T-helper 1 cell treated with Interleukin-12 subunit alpha and Interleukin-12 subunit beta and Interleukin-4 antibody, amounts not matched to agents 30 μg/mL and 1 μg/mL, for 36 hours (primary cell): Measurements from ENCODE around the gene CDKL2.
A peak's percentile ranks its signal among the peaks of the same experiment; 100 is the strongest.
"Not testable (repeated sequence)": the region's sequence is repeated elsewhere in the genome, so short reads cannot be mapped to it uniquely, and the experiment has no call there.

Experiments used
- H3K27ac Mint-ChIP-seq: one replicate; pipeline ENCODE4 v1.8.0; 2021; ENCODE audit warnings: mild to moderate bottlenecking, mixed read lengths
- H3K27me3 Mint-ChIP-seq: one replicate; pipeline ENCODE4 v1.8.0; 2021; ENCODE audit warnings: low read depth, mixed read lengths
- H3K36me3 Mint-ChIP-seq: one replicate; pipeline ENCODE4 v1.8.0; 2021; ENCODE audit warnings: low read depth, mixed read lengths
- H3K4me1 Mint-ChIP-seq: one replicate; pipeline ENCODE4 v1.8.0; 2021; ENCODE audit warnings: low read depth, mixed read lengths
- H3K4me3 Mint-ChIP-seq: one replicate; pipeline ENCODE4 v1.8.0; 2021; ENCODE audit warnings: mild to moderate bottlenecking, moderate library complexity, mixed read lengths
- H3K9me3 Mint-ChIP-seq: one replicate; pipeline ENCODE4 v1.8.0; 2021; ENCODE audit warnings: mixed read lengths

CDKL2 gene

DNA sequence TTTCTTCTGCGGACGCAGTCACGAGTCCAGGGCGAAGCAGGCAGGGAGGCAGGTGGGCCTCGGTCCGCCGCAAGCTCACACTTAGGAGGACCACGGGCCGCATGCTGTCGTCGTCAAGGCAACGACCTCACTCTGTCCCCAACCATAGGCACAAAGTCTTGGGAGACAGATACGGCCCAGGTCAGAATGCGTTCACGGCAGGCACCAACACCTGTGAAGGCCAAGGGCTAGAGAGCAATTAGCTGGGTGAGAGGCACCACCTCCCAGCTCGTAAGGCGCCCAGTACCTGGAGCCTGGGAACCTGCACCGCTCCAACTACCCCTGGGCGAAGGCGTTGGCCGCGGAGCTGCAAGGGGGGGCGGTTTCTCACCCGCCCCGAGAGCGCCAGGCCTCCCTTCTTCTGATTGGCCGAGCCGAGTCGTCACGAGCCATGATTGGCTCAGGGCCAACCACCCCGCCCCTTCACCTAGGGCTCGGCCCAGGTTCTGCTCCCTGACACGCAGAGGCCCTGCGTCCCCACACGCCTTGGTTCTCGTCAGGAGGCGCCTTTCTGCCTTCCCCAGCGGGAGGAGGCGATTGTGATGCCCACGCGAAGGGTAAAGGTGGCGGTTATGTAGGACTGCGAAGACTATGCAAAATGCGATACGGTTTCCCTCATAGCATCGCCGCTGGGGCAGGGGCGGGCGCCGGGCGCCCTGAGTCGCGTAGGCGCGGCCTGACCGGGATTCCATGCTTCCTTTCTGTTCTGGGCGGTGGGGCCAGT is at the start of gene CDKL2:
CDKL2 (minus strand) TSS at position 355 of the 763 bp plus-strand sequence. CDS start 4,540 bp downstream, outside the sequence.
- Mint-ChIP-seq H3K9me3 (no peaks in the 10 kb centered on the region), H3K27me3 (peaks cover 7% of the 10 kb centered on the region), H3K4me3 (peak within 1 kb of the TSS; percentile 83), H3K4me1 (peaks cover 14% of the 10 kb centered on the region), H3K27ac (peak within 1 kb of the TSS; percentile 43), H3K36me3 (no peaks in the 10 kb centered on the region)

DNA sequence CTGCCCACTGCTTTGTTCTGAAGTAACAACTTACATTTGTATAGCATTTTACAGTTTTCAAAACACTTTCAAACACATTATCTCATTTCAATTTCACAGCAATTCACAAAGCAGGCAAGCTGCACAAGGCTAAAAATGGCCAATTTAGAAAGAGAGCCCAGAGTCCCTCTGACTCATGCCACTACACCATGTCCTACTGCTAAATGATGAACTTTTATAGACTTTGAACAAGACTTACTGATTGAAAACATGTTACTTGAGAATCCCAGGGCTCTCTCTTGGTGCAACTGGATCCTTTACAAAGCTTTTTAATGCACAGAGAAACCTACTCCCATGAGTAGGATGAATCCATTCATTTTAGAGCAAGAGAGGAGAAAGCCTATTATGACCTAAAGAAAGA is 48.6 kb upstream of the CDKL2 start:
- Mint-ChIP-seq H3K36me3 (peaks cover 1% of the 10 kb centered on the region), H3K4me3 (no peak overlapping the region), H3K27me3 (no peaks in the 10 kb centered on the region)

DNA sequence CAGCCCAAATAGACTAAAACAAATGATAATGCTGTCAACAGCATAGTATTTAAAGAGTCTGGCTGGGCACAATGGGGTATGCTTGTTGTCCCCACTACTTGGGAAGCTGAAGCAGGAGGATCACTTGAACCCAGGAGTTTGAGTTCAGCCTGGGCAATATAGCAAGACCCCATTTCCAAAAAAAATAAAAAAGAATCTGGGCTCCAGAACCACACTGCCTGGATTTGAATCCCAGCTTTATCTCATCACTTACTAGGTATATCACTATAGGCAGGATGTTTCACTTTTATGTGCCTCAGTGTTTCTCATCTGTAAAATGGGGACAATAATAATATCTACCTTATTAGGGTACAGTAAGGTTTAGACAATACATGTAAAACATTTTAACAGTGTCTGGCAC is 48.1 kb upstream of the CDKL2 start:
- Mint-ChIP-seq H3K9me3 (no peaks in the 10 kb centered on the region), H3K27me3 (no peaks in the 10 kb centered on the region), H3K36me3 (peaks cover 1% of the 10 kb centered on the region), H3K4me3 (no peak overlapping the region), H3K4me1 (peaks cover 15% of the 10 kb centered on the region), H3K27ac (no peak overlapping the region)

More for the DNA sequence above, 48.6 kb upstream of the CDKL2 start:
- Mint-ChIP-seq H3K9me3 (no peaks in the 10 kb centered on the region), H3K4me1 (peaks cover 15% of the 10 kb centered on the region), H3K27ac (no peak overlapping the region)

DNA sequence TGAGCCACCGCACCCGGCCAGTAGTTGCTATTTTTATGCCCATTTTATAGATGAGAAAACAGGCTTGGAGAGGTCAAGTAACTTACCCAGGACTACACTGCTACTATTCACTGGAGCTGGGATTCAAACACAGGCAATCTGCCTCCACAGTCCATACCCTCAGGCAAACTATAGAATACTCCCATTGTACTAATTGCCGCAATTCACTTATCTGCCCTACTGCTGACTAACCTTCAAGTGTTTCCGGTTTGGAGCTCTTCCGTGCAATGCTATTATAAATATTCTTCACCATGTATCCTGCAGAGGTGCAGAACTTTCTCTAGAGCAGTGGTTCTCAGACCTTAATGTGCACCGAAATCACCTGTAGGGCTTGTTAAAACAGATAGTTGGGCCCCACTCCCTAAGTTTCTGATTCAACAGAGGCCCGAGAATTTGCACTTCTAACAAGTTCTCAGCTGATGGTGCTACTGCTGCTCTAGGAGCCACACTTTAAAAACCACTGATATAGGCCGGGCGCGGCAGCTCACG is 44.7 kb upstream of the CDKL2 start:
- H3K27me3 Mint-ChIP-seq = no peaks in the 10 kb centered on the region
- H3K36me3 Mint-ChIP-seq = peaks cover 5% of the 10 kb centered on the region
- H3K4me1 Mint-ChIP-seq = peaks cover 19% of the 10 kb centered on the region
- no peaks in the 10 kb centered on the region for H3K9me3 Mint-ChIP-seq
- no peak overlapping the region for H3K27ac Mint-ChIP-seq
- no peak overlapping the region for H3K4me3 Mint-ChIP-seq

DNA sequence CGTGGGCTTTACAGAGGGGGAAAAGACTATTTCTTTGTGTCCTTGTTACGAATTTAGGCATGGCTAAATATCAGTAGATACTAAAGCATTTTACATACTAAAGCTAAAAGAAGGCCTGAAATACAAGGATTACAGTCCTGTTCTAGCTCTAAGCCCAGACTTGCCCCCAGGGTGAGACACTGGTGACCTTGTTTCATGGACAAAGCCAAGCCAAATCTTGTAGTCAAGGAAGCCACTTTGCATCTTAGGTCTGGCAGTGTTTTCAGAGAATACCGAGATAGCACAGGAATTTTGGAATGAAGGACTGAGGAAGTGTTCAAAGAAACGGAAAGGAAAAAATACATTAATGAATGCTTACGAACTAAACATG is 43.6 kb upstream of the CDKL2 start:
- H3K4me3 Mint-ChIP-seq = peak overlapping the region; percentile 97
- H3K4me1 Mint-ChIP-seq = peaks cover 27% of the 10 kb centered on the region
- no peaks in the 10 kb centered on the region for H3K9me3 Mint-ChIP-seq
- peak overlapping the region; percentile 98 for H3K27ac Mint-ChIP-seq
- H3K27me3 Mint-ChIP-seq = no peaks in the 10 kb centered on the region
- H3K36me3 Mint-ChIP-seq = peaks cover 5% of the 10 kb centered on the region

DNA sequence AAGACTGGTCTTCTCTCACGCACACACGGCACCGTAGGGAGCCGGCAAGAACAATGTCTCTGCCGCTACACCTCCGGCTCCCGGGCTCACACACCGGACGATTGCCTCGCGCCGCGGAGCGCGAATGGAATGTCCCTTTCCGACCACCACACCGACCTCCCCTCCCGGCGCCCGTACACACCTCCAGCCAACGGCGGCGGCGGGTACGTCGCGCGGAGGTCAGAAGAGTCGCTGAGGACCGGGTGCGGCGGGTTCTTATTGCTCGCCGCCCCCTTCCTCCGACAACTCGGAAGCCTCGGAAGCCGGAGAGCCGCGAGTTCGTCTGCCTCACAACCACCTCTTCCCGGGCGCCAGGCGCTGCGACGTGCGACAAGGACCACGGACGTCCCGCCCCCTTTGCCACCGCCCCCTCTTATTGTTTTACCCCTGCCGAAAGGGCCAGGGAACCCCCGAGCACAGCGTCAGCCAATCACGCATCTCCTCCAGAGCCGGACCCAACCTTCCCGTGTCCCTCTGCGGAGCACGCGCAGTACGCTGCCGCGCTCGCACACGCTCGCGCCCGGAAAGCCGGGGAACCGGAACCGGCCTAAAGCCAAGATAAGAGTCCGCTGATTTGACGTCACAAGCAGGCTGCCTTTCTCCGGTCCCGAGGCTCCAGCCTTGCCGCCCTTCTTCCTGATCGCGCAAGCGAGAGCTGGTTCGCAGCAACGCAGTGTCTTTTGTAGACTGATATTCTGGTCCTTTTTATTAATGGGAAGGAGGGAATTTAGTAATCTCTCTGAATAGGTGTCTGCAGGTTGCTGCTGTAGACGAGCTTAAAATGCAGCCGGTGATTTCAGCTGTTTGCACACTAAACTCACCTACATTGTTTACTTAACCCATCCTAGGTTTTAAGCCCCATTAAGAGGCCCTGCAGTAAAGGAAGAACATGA is 43.0 kb upstream of the CDKL2 start, which contains the start of gene G3BP2:
G3BP2 (minus strand) TSS at position 385 of the 932 bp plus-strand sequence. CDS start 11,386 bp downstream, outside the sequence.
- Mint-ChIP-seq H3K9me3 (no peaks in the 10 kb centered on the region), H3K36me3 (peaks cover 7% of the 10 kb centered on the region), H3K4me1 (peaks cover 33% of the 10 kb centered on the region), H3K4me3 (peak within 1 kb of the TSS; percentile 97), H3K27ac (peak within 1 kb of the TSS; percentile 98), H3K27me3 (no peaks in the 10 kb centered on the region)

DNA sequence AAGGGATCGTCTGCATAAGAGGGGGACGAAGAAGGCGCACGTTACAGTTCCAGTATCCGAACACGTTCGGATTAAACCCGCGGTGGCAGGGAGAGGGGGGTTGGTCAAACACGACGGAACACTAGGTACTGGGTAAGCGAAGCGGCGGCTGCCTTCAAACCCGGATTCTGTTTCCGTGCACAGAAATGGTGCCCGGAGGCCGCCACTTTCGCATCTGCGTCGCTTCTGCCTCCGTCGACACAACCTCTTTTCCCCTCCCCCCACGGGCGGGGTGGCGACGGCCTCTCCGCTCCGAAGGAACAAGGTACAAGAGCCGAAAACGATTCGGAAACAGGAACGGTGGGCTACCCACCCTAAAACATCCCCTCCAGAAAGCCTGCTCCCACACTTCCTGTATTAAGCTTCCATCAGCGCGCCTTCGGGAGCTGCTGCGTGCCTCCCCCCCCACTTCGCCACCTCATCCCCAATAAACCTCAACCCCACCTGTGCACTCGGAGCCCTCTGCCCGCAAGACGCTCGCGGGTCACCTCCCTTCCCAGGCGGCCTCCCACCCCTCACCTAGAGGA is 42.2 kb upstream of the CDKL2 start:
- H3K4me3 Mint-ChIP-seq = peak overlapping the region; percentile 97
- H3K27me3 Mint-ChIP-seq = no peaks in the 10 kb centered on the region
- peaks cover 11% of the 10 kb centered on the region for H3K36me3 Mint-ChIP-seq
- peaks cover 40% of the 10 kb centered on the region for H3K4me1 Mint-ChIP-seq
- H3K27ac Mint-ChIP-seq = peak overlapping the region; percentile 98
- H3K9me3 Mint-ChIP-seq = no peaks in the 10 kb centered on the region

DNA sequence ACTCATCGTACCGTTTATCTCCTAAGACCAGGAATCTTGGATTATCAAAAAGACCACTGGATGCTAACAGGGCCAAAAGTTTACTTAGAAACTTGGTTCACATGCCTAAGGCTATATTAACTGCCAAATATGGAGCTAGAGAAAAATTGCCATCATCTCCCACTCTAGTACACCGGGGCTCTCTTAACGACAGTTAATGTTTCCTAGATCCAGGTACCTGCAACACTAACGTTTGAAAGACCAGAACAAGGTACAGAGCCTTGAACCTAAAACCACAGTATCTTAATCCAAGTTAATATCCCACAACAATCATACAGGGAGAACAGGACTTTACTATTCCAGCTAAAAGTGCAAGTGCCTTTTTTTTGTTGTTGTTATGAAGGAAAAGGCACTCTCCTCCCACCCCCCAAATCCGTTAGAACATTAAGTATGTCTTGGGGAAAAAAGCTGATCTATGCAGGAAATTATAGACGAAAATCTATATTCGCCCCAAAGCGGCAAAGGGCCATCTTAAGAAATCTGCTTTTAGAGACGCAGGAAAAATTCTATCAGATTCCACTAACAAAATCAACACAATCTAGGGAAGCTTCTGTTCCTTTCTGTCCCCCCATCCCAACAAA is 41.6 kb upstream of the CDKL2 start:
- H3K27me3 Mint-ChIP-seq = no peaks in the 10 kb centered on the region
- no peaks in the 10 kb centered on the region for H3K9me3 Mint-ChIP-seq
- peak overlapping the region; percentile 97 for H3K4me3 Mint-ChIP-seq
- peaks cover 43% of the 10 kb centered on the region for H3K4me1 Mint-ChIP-seq
- peak overlapping the region; percentile 98 for H3K27ac Mint-ChIP-seq
- peaks cover 13% of the 10 kb centered on the region for H3K36me3 Mint-ChIP-seq

DNA sequence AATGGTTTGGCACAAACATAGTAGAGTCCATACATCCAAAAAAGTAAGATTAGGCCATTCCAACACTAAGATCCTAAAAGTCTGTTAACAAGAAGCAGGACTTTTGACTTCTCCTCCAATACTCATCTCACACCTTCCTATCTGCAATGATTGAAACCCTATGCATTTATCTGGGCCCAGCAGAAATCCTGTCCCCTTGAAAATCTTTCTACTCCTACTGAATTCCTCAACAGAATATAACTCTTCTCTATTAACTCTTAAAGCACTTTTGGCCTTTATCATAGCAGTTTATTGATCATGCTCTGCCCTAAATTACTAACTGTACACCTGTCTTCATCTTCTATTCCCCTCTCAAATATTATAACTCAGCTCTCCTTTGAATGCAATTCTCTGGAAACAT is 38.3 kb upstream of the CDKL2 start:
- peak overlapping the region; percentile 11 for H3K4me3 Mint-ChIP-seq

DNA sequence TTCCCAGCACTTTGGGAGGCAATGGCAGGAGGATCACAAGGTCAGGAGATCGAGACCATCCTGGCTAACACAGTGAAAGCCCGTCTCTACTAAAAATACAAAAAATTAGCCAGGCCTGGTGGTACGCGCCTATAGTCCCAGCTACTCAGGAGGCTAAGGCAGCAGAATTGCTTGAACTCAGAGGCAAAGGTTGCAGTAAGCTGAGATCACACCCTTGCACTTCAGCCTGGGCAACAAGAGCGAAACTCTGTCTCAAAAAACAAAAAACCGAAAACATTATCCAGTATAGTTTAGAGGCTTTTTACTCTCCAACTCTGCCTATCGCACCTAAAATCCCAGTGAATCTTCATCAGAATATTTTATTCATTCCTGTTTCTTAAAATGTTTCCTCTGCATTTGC is 37.3 kb upstream of the CDKL2 start:
- not testable (repeated sequence) for H3K27me3 Mint-ChIP-seq, H3K9me3 Mint-ChIP-seq
- H3K27ac Mint-ChIP-seq = peak overlapping the region; percentile 72
- H3K36me3 Mint-ChIP-seq = peaks cover 15% of the 10 kb centered on the region
- peak overlapping the region; percentile 16 for H3K4me3 Mint-ChIP-seq
- H3K4me1 Mint-ChIP-seq = peaks cover 59% of the 10 kb centered on the region

More for the DNA sequence above, 38.3 kb upstream of the CDKL2 start:
- no peaks in the 10 kb centered on the region for H3K27me3 Mint-ChIP-seq
- H3K36me3 Mint-ChIP-seq = peaks cover 17% of the 10 kb centered on the region
- H3K9me3 Mint-ChIP-seq = no peaks in the 10 kb centered on the region
- H3K27ac Mint-ChIP-seq = peak overlapping the region; percentile 0
- peaks cover 54% of the 10 kb centered on the region for H3K4me1 Mint-ChIP-seq

DNA sequence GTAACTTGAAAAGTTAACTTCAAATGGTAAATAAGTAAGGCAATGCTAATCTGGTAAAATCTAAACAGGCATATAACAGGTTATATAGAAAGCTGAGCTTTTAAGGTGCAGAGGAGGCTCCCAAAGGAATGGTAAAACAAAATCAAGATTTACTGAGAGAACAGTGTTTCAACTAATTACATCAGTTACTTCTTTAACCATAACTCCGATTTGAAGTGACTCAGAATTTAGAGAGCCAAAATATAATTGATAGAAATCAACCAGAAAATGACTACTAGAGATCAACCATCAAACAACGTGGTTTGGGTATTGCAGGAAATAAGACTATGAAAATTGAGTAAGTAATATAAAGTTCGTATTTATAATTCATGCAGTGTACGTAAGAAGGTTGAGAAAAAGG is 36.0 kb upstream of the CDKL2 start:
- Mint-ChIP-seq H3K36me3 (peaks cover 25% of the 10 kb centered on the region), H3K27me3 (no peaks in the 10 kb centered on the region), H3K4me1 (peaks cover 59% of the 10 kb centered on the region), H3K4me3 (peak overlapping the region; percentile 36), H3K27ac (peak overlapping the region; percentile 24), H3K9me3 (no peaks in the 10 kb centered on the region)

DNA sequence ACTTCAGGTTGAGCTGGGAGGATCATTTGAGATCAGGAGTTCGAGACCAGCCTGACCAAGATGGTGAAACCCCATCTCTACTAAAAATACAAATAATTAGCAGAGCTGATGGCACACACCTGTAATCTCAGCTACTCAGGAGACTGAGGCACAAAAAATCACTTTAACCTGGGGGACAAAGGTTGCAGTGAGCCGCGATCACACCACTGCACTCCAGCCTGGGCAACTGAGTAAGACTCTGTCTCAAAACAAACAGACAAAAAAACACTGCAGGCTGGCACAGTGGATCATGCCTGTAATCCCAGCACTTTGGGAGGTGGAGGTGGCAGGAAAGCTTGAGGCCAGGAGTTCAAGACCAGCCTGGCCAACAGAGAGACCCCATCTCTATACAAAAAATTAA is 34.3 kb upstream of the CDKL2 start:
- not testable (repeated sequence) for H3K9me3 Mint-ChIP-seq, H3K27ac Mint-ChIP-seq, H3K27me3 Mint-ChIP-seq, H3K4me3 Mint-ChIP-seq
- peaks cover 59% of the 10 kb centered on the region for H3K4me1 Mint-ChIP-seq
- H3K36me3 Mint-ChIP-seq = peaks cover 34% of the 10 kb centered on the region

DNA sequence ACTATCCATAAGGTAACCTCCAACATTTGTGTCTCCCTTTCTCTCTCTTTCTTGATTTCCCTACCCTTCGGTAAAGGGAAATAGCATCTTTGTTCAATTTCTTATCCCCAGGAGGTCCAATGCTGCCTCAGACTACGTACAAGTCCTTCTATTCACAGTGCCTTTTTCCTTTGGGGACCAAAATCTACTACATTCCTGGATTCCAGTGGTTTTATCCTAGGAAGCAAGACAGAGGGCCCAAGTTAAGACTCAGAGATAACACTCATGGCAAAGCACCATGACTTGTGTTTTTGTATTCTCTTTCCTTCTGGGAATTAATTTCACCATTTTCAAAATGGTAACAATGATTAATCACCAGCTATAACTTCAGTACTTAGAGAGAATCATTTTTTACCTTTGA is 32.3 kb upstream of the CDKL2 start:
- Mint-ChIP-seq H3K4me1 (peaks cover 56% of the 10 kb centered on the region), H3K27ac (peak overlapping the region; percentile 66)

DNA sequence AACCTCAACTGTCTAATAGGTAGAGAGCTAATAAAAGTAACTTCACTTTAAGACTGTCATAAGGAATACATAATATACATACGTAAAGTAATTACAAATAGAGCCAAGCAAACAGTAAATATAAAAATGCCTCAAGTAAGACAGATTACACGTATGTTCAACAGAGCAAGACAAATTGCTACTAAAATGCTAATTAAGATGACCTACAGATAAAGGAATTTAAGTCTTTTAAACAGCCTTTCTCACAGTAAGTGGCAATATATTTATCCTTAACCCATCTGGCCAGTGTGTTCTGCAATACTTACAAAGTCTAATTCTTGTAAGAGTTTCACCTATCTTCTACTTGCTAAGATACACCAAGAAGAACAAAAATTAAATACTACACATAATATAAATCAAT is 30.2 kb upstream of the CDKL2 start:
- peaks cover 48% of the 10 kb centered on the region for H3K36me3 Mint-ChIP-seq
- peaks cover 57% of the 10 kb centered on the region for H3K4me1 Mint-ChIP-seq

More for the DNA sequence above, 32.3 kb upstream of the CDKL2 start:
- Mint-ChIP-seq H3K9me3 (no peaks in the 10 kb centered on the region), H3K27me3 (no peaks in the 10 kb centered on the region), H3K4me3 (no peak overlapping the region), H3K36me3 (peaks cover 43% of the 10 kb centered on the region)

More for the DNA sequence above, 30.2 kb upstream of the CDKL2 start:
- Mint-ChIP-seq H3K27ac (no peak overlapping the region), H3K4me3 (no peak overlapping the region), H3K27me3 (no peaks in the 10 kb centered on the region), H3K9me3 (no peaks in the 10 kb centered on the region)
